Choroid plexus epithelial cell (primary cell): ENCODE measurements around the gene WDR5B.
A peak's percentile ranks its signal among the peaks of the same experiment; 100 is the strongest.
"Not testable (repeated sequence)": the region's sequence is repeated elsewhere in the genome, so short reads cannot be mapped to it uniquely, and the experiment has no call there.

Experiments used
- DNase-seq: peaks from one replicate; pipeline ENCODE4 v3.0.0-alpha.2; 2010; ENCODE audit warnings: low read depth
- H3K4me3 ChIP-seq: 2 replicates; pipeline ENCODE4 v1.5.1; 2011; ENCODE audit warnings: low read depth, mild to moderate bottlenecking, control low read depth, low read length, moderate library complexity
- TF ChIP-seq, protein P1 (sequence below): conservative IDR thresholded peaks from 2 replicates; pipeline ENCODE4 v1.5.1; 2011; ENCODE audit warnings: low read depth, mild to moderate bottlenecking, control low read depth, inconsistent platforms, low read length, moderate library complexity

WDR5B gene

DNA sequence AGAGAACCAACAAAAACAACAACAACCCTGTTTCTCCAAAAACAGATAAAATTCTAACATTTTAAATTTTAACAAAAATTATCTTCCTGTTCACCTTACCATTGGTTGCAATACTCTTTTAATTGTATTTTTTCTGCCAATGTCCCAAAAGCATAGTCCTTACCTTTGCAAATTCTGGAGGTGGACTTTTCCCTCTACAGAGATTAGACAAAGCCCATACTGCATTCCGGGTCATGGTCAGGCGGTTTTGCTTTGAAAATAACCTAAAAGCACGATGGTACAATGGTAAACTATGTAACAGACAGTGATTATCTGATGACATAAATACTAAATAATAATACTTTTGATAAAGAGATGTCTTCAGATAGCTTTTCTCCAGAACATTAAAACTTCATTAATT is 35.5 kb upstream of the WDR5B start:
- TF ChIP-seq, protein P1, sequence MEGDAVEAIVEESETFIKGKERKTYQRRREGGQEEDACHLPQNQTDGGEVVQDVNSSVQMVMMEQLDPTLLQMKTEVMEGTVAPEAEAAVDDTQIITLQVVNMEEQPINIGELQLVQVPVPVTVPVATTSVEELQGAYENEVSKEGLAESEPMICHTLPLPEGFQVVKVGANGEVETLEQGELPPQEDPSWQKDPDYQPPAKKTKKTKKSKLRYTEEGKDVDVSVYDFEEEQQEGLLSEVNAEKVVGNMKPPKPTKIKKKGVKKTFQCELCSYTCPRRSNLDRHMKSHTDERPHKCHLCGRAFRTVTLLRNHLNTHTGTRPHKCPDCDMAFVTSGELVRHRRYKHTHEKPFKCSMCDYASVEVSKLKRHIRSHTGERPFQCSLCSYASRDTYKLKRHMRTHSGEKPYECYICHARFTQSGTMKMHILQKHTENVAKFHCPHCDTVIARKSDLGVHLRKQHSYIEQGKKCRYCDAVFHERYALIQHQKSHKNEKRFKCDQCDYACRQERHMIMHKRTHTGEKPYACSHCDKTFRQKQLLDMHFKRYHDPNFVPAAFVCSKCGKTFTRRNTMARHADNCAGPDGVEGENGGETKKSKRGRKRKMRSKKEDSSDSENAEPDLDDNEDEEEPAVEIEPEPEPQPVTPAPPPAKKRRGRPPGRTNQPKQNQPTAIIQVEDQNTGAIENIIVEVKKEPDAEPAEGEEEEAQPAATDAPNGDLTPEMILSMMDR: no peak
- no peak overlapping the region for H3K4me3 ChIP-seq
- DNase-seq: no peak

GRCh38 chr3:122448218-122448617 is 32.4 kb upstream of the WDR5B start:
- DNase-seq, H3K4me3 ChIP-seq: not testable (repeated sequence)

DNA sequence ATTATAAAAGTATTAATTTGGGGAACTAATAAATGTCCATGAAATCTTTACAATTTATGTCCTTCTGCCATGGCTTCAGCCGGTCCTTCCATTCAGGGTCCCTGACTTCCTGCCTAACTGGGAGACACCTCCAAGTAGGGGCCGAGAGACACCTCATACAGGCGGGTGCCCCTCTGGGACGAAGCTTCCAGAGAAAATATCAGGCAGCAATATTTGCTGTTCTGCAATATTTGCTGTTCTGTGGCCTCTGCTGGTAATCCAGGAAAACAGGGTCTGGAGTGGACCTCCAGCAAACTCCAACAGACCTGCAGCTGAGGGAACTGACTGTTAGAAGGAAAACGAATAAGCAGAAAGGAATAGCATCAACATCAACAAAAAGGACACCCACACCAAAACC is 28.6 kb upstream of the WDR5B start:
- DNase-seq, H3K4me3 ChIP-seq: not testable (repeated sequence)

DNA sequence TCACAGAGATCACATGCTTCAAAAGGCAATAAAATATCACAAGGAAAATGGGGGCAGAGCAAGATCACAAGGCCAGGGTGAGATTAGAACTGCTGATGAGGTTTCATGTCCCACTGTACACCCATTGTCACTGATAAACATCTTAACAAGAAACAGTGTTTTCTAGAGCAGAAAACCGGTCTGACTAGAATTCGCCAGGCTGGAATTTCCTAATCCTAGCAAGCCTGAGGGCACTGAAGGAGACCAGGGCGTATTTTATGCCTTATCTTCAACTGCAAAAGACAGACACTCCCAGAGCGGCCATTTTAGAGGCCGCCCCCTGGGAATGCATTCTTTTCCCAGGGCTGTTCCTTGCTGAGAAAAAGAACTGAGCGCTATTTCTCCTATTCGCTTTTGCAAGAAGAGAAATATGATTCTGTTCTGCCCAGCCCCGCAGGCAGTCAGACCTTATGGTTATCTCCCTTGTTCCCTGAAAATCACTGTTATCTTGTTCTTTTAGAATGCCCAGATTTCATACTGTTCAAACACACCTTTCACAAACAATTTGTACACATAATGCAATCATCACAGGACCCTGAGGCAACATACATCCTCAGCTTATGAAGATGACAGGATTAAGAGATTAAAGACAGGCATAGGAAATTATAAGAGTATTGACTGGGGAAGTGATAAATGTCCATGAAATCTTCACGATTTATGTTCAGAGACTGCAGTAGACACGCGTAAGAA is 28.1 kb upstream of the WDR5B start:
- DNase-seq, H3K4me3 ChIP-seq: not testable (repeated sequence)

DNA sequence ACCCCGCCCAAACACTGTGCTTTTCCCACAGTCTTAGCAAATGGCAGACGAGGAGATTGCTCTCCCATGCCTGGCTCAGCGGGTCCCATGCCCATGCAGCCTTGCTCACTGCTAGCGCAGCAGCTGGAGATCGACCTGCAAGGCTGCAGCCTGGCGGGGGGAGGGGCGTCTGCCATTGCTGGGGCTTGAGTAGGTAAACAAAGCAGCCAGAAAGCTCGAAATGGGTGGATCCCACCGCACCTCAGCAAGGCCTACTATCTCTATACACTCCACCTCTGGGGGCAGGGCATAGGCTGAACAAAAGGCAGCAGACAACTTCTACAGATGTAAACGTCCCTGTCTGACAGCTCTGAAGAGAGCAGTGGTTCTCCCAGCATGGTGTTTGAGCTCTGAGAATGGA is 27.2 kb upstream of the WDR5B start:
- DNase-seq: no peak
- TF ChIP-seq, protein P1: no peak

DNA sequence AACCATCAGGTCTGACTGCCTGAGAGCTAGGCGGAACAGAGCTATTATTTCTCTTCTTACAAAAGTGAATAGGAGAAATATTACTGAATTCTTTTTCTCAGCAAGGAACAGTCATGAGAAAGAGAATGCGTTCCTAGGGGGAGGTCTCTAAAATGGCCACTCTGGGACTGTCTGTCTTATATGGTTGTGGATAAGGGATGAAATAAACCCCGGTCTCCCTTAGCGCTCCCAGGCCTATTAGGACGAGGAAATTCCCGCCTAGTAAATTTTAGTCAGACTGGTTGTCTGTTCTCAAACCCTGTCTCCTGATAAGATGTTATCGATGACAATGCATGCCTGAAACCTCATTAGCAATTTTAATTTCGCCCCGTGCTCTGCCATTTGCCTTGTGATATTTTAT is 20.1 kb upstream of the WDR5B start:
- no peak for DNase-seq
- H3K4me3 ChIP-seq: no peak overlapping the region
- TF ChIP-seq, protein P1: no peak

More for the DNA sequence above, 27.2 kb upstream of the WDR5B start:
- no peak overlapping the region for H3K4me3 ChIP-seq

DNA sequence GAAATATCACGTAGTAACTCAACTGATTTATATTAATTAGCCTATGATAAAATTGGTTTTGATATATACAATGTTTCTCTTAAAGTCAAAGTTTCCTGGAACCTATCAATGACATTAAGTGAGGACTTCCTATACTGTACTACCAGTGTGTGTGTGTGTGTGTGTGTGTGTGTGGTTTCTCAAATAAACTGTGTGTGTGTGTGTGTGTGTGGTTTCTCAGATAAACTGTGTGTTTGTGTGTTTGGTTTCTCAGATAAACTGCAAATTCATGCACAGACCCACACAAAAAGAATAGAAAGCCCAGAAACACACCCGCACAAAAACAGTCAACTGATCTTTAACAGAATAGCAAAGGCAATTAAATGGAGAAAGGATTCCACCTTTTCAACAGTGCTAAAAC is 14.5 kb upstream of the WDR5B start:
- TF ChIP-seq, protein P1: no peak

GRCh38 chr3:122427857-122428471 is 12.1 kb upstream of the WDR5B start:
- TF ChIP-seq, protein P1: no peak
- H3K4me3 ChIP-seq: no peak overlapping the region
- DNase-seq: peak; percentile 16

More for the DNA sequence above, 14.5 kb upstream of the WDR5B start:
- no peak for DNase-seq
- no peak overlapping the region for H3K4me3 ChIP-seq
